Thyroid gland (tissue), 4 donors: ENCODE measurements around the gene RHBDD1.

ENCODE experiments used
- CTCF ChIP-seq, 6 experiments: fragments of 200-600 bp in 3 of 6; fragments of 450-650 bp in 3 of 6; sonication (generic) in 3 of 6; IDR thresholded peaks; one replicate each; pipeline ENCODE4 v1.5.1; 2016 to 2019; ENCODE audit warnings: antibody characterized with exemption in 6 of 6, mild to moderate bottlenecking in 2 of 6, inconsistent platforms in 1 of 6, moderate library complexity in 1 of 6
- POLR2A ChIP-seq, 2 donors: fragments of 450-650 bp; IDR thresholded peaks; one replicate each; pipeline ENCODE4 v1.6.1; 2017; ENCODE audit warnings: antibody characterized with exemption in 2 of 2, mild to moderate bottlenecking in 2 of 2, moderate library complexity in 1 of 2

GRCh38 chr2:226893216-226893615, 57.4 kb downstream of the RHBDD1 start:
- no peak for TF ChIP-seq CTCF (IDR thresholded peaks at IDR 0.05)
- TF ChIP-seq POLR2A (IDR thresholded peaks at IDR 0.05) = no peak
